K562 (cell line): ENCODE measurements around the gene SLC15A3. TPM values are rescaled to one million over a fixed set of nuclear protein-coding genes. Genes with fewer than 3 reads are reported as not detected.

ENCODE experiments used
- ATAC-seq: fragments of 200-7000 bp; cut with Tn5 transposase; 3 replicates; pipeline ENCODE4 v1.9.1; 2020; ENCODE audit warnings: moderate library complexity
- BruUV-seq: library from RNA; stranded (reverse); fragments of 400-500 nt; replicated peaks from 2 replicates; lab custom pipeline; 2021; lab: Mats Ljungman, UMichigan
- CTCF ChIA-PET: fragments of 300-600 bp; formaldehyde crosslinking; extraction: SDS; loops from one replicate; lab custom pipeline; 2021; ENCODE audit warnings: low intra/inter-chr PET ratio; lab: Yijun Ruan, JAX
- POLR2A ChIA-PET: fragments of 300-600, 350-650 bp; sonication (Branson Sonifier 250); formaldehyde crosslinking; extraction: SDS; loops from one replicate; lab custom pipeline; 2021; ENCODE audit warnings: antibody characterized with exemption, inconsistent platforms; lab: Yijun Ruan, JAX
- DNase-seq, 4 experiments: peaks; one replicate each; pipeline versions ENCODE4 v3.0.0 to v3.0.0-alpha.2; 2011 to 2018; ENCODE audit warnings: low spot score in 3 of 4, mixed read lengths in 3 of 4; ENCODE audit errors: extremely low read depth in 1 of 4
- FAIRE-seq: peaks from 2 replicates; lab custom pipeline; 2011; peaks lifted over from hg19 to GRCh38; lab: Jason Lieb, UNC
- H2AFZ ChIP-seq: 2 replicates; pipeline ENCODE4 v1.6.0; 2011; ENCODE audit warnings: low read depth, low read length, control low read depth, inconsistent platforms
- H3K27ac ChIP-seq: fragments of 200-600 bp; 3 replicates; pipeline ENCODE4 v1.8.0; 2011; ENCODE audit warnings: low read depth, mild to moderate bottlenecking, control low read depth, inconsistent platforms, low read length, moderate library complexity, mixed read lengths; ENCODE audit errors: extremely low read depth
- H3K27me3 ChIP-seq, 2 experiments: fragments of 300-600 bp in 1 of 2; 2 replicates in 1 of 2; 3 replicates in 1 of 2; pipeline versions ENCODE4 v1.6.0 to v1.8.0; 2011; ENCODE audit warnings: inconsistent platforms in 2 of 2, low read length in 2 of 2, mild to moderate bottlenecking in 1 of 2, mixed read lengths in 1 of 2, moderate library complexity in 1 of 2; ENCODE audit not compliant: control insufficient read depth in 2 of 2, insufficient read depth in 2 of 2
- H3K36me3 ChIP-seq: fragments of 300-600 bp; 3 replicates; pipeline ENCODE4 v1.8.0; 2011; ENCODE audit warnings: mild to moderate bottlenecking, low read length, inconsistent platforms; ENCODE audit not compliant: control insufficient read depth, insufficient read depth
- H3K4me1 ChIP-seq, 2 experiments: fragments of 200-600 bp in 1 of 2; replicated peaks in 1 of 2; 2 replicates in 1 of 2; 3 replicates in 1 of 2; pipeline versions ENCODE4 v1.5.1 to v1.8.0; 2011; ENCODE audit warnings: inconsistent platforms in 2 of 2, low read length in 2 of 2, mild to moderate bottlenecking in 1 of 2, mixed read lengths in 1 of 2, moderate library complexity in 1 of 2; ENCODE audit not compliant: control insufficient read depth in 2 of 2, insufficient read depth in 2 of 2
- H3K4me2 ChIP-seq: 2 replicates; pipeline ENCODE4 v1.6.1; 2011; ENCODE audit warnings: low read length, control low read depth, inconsistent platforms, mixed read lengths; ENCODE audit not compliant: insufficient read depth
- H3K4me3 ChIP-seq: fragments of 200-600 bp; sonication (generic), shearing (Covaris generic); 2 replicates; pipeline ENCODE4 v1.5.1; 2016; ENCODE audit warnings: control low read depth, inconsistent platforms
- H3K79me2 ChIP-seq: fragments of 200-600 bp; 3 replicates; pipeline ENCODE4 v1.8.0; 2011; ENCODE audit warnings: low read length, inconsistent platforms; ENCODE audit not compliant: control insufficient read depth, insufficient read depth
- H3K9ac ChIP-seq, 2 experiments: 2 replicates each; pipeline versions ENCODE4 v1.6.0 to v1.6.1; 2011; ENCODE audit warnings: low read depth in 2 of 2, low read length in 2 of 2, control low read depth in 1 of 2, inconsistent platforms in 1 of 2, mild to moderate bottlenecking in 1 of 2, mixed read lengths in 1 of 2; ENCODE audit not compliant: insufficient read depth in 1 of 2
- H3K9me1 ChIP-seq: one replicate; pipeline ENCODE4 v1.6.0; 2011; ENCODE audit warnings: inconsistent platforms, mild to moderate bottlenecking, low read length, moderate library complexity; ENCODE audit not compliant: control insufficient read depth, insufficient read depth
- H3K9me3 ChIP-seq: replicated peaks from 2 replicates; pipeline ENCODE4 v1.5.1; 2011; ENCODE audit warnings: low read depth, low read length, inconsistent platforms; ENCODE audit not compliant: control insufficient read depth, insufficient read depth
- H4K20me1 ChIP-seq: replicated peaks from 2 replicates; pipeline ENCODE4 v1.6.1; 2011; ENCODE audit warnings: low read length, inconsistent platforms, mixed read lengths; ENCODE audit not compliant: control insufficient read depth, insufficient read depth
- ARID2 ChIP-seq: fragments of 450-650 bp; IDR thresholded peaks from 2 replicates; pipeline ENCODE4 v1.6.1; 2017; ENCODE audit warnings: antibody characterized with exemption, mild to moderate bottlenecking
- ELF1 ChIP-seq: fragments of 200-800 bp; sonication (Bioruptor generic); IDR thresholded peaks from 2 replicates; pipeline ENCODE4 v1.6.1; 2016; ENCODE audit warnings: missing genetic modification characterization, missing compliant biosample characterization
- HCFC1 ChIP-seq: IDR thresholded peaks from 2 replicates; pipeline ENCODE4 v1.6.1; 2012; ENCODE audit warnings: low read depth, low read length, improper control_type of control experiment
- HDAC2 ChIP-seq: fragments of 450-650 bp; IDR thresholded peaks from 2 replicates; pipeline ENCODE4 v1.6.1; 2016; ENCODE audit warnings: mild to moderate bottlenecking
- HNRNPUL1 ChIP-seq: fragments of 200-400 bp; formaldehyde crosslinking; IDR thresholded peaks from 2 replicates; pipeline ENCODE4 v1.6.1; 2017; ENCODE audit warnings: low read length
- MCM7 ChIP-seq, 2 experiments: fragments of 450-650 bp; IDR thresholded peaks; 2 replicates each; pipeline ENCODE4 v1.6.1; 2016 to 2018
- NRF1 ChIP-seq, 2 experiments: fragments of 450-650 bp; IDR thresholded peaks in 1 of 2; conservative IDR thresholded peaks in 1 of 2; 2 replicates each; pipeline ENCODE4 v1.6.1; 2014; ENCODE audit warnings: mild to moderate bottlenecking in 2 of 2
- SAP30 ChIP-seq: fragments of 200-600 bp; sonication (generic); IDR thresholded peaks from 2 replicates; pipeline ENCODE4 v1.6.1; 2012; ENCODE audit warnings: borderline replicate concordance, low read depth, mild to moderate bottlenecking, moderate library complexity, low read length, control low read depth, inconsistent platforms; ENCODE audit not compliant: insufficient read depth, poor library complexity, severe bottlenecking
- SMC3 ChIP-seq: conservative IDR thresholded peaks from 2 replicates; pipeline ENCODE4 v1.6.1; 2011; ENCODE audit warnings: low read depth, low read length, improper control_type of control experiment; ENCODE audit not compliant: insufficient read depth
- SOX6 ChIP-seq: fragments of 450-650 bp; IDR thresholded peaks from 2 replicates; pipeline ENCODE4 v1.6.1; 2014; ENCODE audit warnings: mild to moderate bottlenecking
- YBX1 ChIP-seq: fragments of 450-650 bp; IDR thresholded peaks from 2 replicates; pipeline ENCODE4 v1.7.1; 2016; ENCODE audit warnings: mild to moderate bottlenecking
- ZNF174 ChIP-seq: fragments of 250-450 bp; sonication (Bioruptor Pico); IDR thresholded peaks from 2 replicates; pipeline ENCODE4 v1.4.0; 2020; ENCODE audit warnings: mild to moderate bottlenecking
- ZNF57 ChIP-seq: fragments of 450-650 bp; formaldehyde crosslinking; IDR thresholded peaks from 2 replicates; pipeline ENCODE4 v1.4.0; 2020; ENCODE audit warnings: mild to moderate bottlenecking, moderate library complexity
- WGBS: fragments of 100-300 bp; shearing (Covaris generic); methylation state at CpG from one replicate; pipeline ENCODE4 v1.1.6; 2016; ENCODE audit warnings: low coverage, mixed read lengths; ENCODE audit not compliant: insufficient coverage; ENCODE audit errors: missing lambda C conversion rate; 5-methylcytosine and 5-hydroxymethylcytosine counted together
- in situ Hi-C: fragments of 300-500 bp; cut with MboI; formaldehyde crosslinking; loops from 4 replicates; pipeline ENCODE4 v1.15.0; 2018; ENCODE audit warnings: inconsistent platforms, mixed read lengths
- intact Hi-C: fragments of 100-400 bp; cut with micrococcal nuclease; formaldehyde crosslinking; loops from 2 replicates; pipeline ENCODE4 v1.14.2; 2022
- polyA plus RNA-seq, 8 experiments: library from polyadenylated mRNA; depleted of rRNA in 4 of 8; stranded (reverse) in 5 of 8; unstranded in 3 of 8; fragments of >200 nt; fragmentation: Nextera tagmentation in 2 of 8; fragmentation: Illumina TruSeq in 1 of 8; extraction: Ambion mirVana in 2 of 8; extraction: Trizol in 1 of 8; gene quantifications; 2 replicates each; pipeline versions ENCODE4 v1.2.1 to v1.2.3, GENCODE V29; 2011 to 2014; ENCODE audit warnings: inconsistent platforms in 1 of 8, missing spikeins in 1 of 8
- total RNA-seq, 7 experiments: library from RNA; depleted of rRNA in 6 of 7; stranded (reverse); fragments of >200 nt in 6 of 7; fragmentation: Illumina TruSeq in 2 of 7; extraction: Trizol in 2 of 7; gene quantifications; 2 replicates each; pipeline versions ENCODE4 v1.2.1 to v1.2.3, GENCODE V29; 2011 to 2021; ENCODE audit warnings: low replicate concordance in 1 of 7
- TF ChIP-seq, protein P1 (sequence below): fragments of 450-650 bp; IDR thresholded peaks from 2 replicates; pipeline ENCODE4 v1.6.1; 2016; ENCODE audit warnings: missing biosample characterization, missing genetic modification characterization

The SLC15A3 gene
- total and polyA plus RNA-seq, 9 of the 15 experiments (the other 6 are each of a cell fraction or from before 2014, with no cell fraction given) = 0.07 to 0.27 TPM; not detected in 7

DNA sequence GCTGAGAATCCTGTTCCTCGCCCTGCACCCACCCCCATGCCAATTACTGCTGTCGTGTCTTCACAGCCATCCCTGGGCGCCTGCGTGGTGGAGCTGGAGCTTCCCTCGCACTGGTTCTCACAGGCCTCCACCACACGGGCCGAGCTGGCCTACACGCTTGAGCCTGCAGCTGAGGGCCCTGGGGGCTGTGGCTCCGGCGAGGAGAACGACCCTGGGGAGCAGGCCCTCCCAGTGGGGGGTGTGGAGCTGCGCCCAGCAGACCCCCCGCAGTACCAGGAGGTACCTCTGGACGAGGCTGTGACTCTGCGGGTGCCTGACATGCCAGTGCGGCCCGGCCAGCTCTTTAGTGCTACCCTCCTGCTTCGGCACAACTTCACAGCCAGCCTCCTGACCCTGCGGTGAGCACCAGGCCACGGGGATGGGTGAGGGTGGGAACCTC is 23.4 kb downstream of the SLC15A3 start:
- Histone ChIP-seq H3K9ac (peak overlapping the region in 1 of 2 experiments; percentile 17; a peak in 1 of 4 replicates), H3K79me2 (no peaks in the 10 kb centered on the region), H3K4me1 (peaks cover 0 to 27% of the 10 kb centered on the region in 2 experiments; a peak in 3 of 5 replicates), H4K20me1 (0 out of 2 replicates have a peak, but pooled peaks cover 10% of the 10 kb centered on the region), H3K4me2 (no peak overlapping the region), H3K9me1 (no peaks in the 10 kb centered on the region), H3K4me3 (no peak overlapping the region), H2AFZ (no peak overlapping the region), H3K36me3 (no peaks in the 10 kb centered on the region), H3K9me3 (no peaks in the 10 kb centered on the region), H3K27me3 (peaks cover 64 to 88% of the 10 kb centered on the region in 2 experiments), H3K27ac (no peak overlapping the region)
- TF ChIP-seq HDAC2 = no peak
- TF ChIP-seq NRF1 (conservative IDR thresholded peaks at IDR 0.05 in 1 of 2, IDR thresholded peaks at IDR 0.05 in 1 of 2) = peak in 1 of 2 experiments; percentile 37; a peak in 1 of 4 replicates
- DNase-seq = no peak
- no TSS peak for BruUV-seq
- intact Hi-C loops = no loop called here
- no peak for FAIRE-seq
- ChIA-PET CTCF (no interaction called here), POLR2A (interaction anchor here (0.9 to 1.5 kb wide), 3 partner anchors 12 to 15 kb away, joined by 3 to 6 read pairs (median 5); partner anchors contain the start of gene TMEM109)
- in situ Hi-C loops = no loop called here
- 16% methylated on average over 15 of the region's 20 CpGs for WGBS
- ATAC-seq = no peak

DNA sequence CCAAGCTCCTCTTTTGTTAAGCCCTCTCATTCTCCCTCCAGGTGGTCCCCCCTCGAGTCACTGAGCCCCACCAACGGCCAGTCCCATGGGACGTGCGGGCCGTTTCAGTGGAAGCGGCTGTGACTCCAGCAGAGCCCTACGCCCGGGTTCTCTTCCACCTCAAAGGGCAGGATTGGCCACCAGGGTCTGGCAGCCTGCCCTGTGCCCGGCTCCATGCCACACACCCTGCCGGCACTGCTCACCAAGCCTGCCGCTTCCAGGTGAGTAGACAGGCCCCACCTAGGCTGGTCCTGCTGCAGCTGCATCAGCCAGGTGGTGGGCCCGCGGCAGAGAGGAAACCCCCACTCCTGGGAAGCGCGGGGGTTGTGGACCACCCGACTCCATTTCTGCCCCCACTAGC is 24.4 kb downstream of the SLC15A3 start:
- TF ChIP-seq YBX1 (no peak), SAP30 (no peak), MCM7 (IDR thresholded peaks at IDR 0.05) (no peak), SMC3 (no peak), ARID2 (no peak), HCFC1 (no peak), ZNF174 (CRISPR knock-in tag) (no peak), HNRNPUL1 (no peak), SOX6 (no peak), ELF1 (tag) (no peak), ZNF57 (CRISPR knock-in tag) (no peak)
- TF ChIP-seq, protein P1, sequence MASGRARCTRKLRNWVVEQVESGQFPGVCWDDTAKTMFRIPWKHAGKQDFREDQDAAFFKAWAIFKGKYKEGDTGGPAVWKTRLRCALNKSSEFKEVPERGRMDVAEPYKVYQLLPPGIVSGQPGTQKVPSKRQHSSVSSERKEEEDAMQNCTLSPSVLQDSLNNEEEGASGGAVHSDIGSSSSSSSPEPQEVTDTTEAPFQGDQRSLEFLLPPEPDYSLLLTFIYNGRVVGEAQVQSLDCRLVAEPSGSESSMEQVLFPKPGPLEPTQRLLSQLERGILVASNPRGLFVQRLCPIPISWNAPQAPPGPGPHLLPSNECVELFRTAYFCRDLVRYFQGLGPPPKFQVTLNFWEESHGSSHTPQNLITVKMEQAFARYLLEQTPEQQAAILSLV (tag) = no peak
- no TSS peak for BruUV-seq
- ChIA-PET POLR2A (interaction anchor here (0.5 to 1.9 kb wide), 4 partner anchors 12 to 212 kb away, joined by 3 to 7 read pairs (median 4); partner anchors contain the start of gene TMEM109), CTCF (interaction anchor here (0.6 kb wide), 1 partner anchor 12 kb away, joined by 3 read pairs; no protein-coding TSS in a partner anchor)
- H4K20me1 ChIP-seq = 0 out of 2 replicates have a peak, but pooled peaks cover 10% of the 10 kb centered on the region
- no peak for ATAC-seq
- peaks cover 8% of the 10 kb centered on the region; the same call in 2 of the 3 replicates for H3K36me3 ChIP-seq
- WGBS = 10% methylated on average over 14 of the region's 16 CpGs
- in situ Hi-C loops (no loop called here), intact Hi-C loops (no loop called here)
- no peak overlapping the region for H3K27ac ChIP-seq
- no peak overlapping the region for H3K9ac ChIP-seq
- no peak overlapping the region for H2AFZ ChIP-seq
- no peak for FAIRE-seq
- H3K4me2 ChIP-seq = no peak overlapping the region
- H3K27me3 ChIP-seq = peaks cover 56 to 79% of the 10 kb centered on the region in 2 experiments
- peaks cover 0 to 25% of the 10 kb centered on the region in 2 experiments; a peak in 3 of 5 replicates for H3K4me1 ChIP-seq
- DNase-seq = no peak
- H3K9me1 ChIP-seq = no peaks in the 10 kb centered on the region
- H3K79me2 ChIP-seq = no peaks in the 10 kb centered on the region
- H3K9me3 ChIP-seq = no peaks in the 10 kb centered on the region
- no peak overlapping the region for H3K4me3 ChIP-seq
